Inflammatory macrophage treated with lipopolysaccharide for 1 hour (primary cell): Measurements from ENCODE around the gene CRLF2.
A peak's percentile ranks its signal among the peaks of the same experiment; 100 is the strongest.
"Not testable (repeated sequence)": the region's sequence is repeated elsewhere in the genome, so short reads cannot be mapped to it uniquely, and the experiment has no call there.

Experiments used
- DNase-seq, 2 donors: peaks; one replicate each; pipeline ENCODE4 v3.0.0-alpha.2; 2020 to 2022

The CRLF2 gene

GRCh38 chrX:1165535-1166196, 46.8 kb downstream of the CRLF2 start:
- peak; percentile 85 to 88 for DNase-seq

DNA sequence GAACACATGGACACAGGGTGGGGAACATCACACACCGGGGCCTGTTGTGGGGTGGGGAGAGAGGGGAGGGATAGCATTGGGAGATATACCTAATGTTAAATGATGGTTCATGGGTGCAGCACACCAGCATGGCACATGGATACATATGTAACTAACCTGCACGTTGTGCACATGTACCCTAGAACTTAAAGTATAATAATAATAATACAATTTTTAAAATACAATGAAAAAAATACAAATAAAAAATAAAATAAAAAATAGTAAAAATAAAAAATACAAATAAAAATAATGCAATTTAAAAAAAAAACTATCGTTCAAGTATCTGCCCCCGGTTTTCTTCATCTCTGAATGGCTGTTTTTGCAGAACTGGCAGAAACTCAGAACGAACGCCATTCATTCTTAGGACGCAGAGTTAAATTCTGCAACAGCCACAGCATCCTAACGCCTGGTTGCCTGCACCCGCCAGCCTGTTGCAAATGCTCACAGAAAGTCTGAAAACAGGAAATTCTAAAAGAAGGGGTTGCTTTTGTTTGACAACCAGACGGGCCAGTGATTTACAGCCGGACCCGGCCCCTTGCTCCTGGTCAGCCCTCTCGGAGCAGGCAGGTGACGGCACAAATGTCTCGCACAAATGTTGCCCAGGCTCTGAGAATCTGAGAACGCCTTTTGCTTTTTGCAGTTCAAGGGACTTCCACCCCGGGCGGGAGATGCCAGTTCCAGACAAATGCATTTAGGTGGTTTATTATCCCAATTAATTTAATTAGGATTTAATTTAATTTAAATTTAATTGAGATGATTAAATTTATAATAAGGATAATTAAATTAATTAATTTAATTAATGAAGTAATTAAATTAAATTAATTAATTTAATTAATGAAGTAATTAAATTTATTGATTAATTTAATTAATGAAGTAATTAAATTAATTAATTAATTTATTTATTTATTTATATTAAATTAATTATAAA, 47.8 kb downstream of the CRLF2 start:
- peak; percentile 35 to 40 for DNase-seq

DNA sequence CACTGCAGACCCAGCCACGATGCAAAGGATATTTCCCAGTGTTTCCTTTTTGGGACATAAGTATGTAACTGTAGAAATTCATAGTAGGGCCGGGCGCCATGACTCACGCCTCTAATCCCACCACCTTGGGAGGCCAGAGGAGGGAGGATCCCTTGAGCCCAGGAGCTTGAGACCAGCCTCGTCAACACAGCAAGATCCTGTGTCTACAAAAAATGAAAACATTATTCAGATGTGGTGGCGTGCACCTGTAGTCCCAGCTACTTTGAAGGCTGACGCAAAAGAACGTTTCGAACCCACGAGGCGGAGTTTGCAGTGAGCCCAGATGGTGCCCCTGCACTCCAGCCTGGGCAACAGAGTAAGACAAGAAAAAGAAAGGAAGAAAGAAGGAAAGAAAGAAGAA, 49.2 kb downstream of the CRLF2 start:
- no peak for DNase-seq

- no peak for DNase-seq
Observed at GRCh38 chrX:1162119-1162916, 50.1 kb downstream of the CRLF2 start.

DNA sequence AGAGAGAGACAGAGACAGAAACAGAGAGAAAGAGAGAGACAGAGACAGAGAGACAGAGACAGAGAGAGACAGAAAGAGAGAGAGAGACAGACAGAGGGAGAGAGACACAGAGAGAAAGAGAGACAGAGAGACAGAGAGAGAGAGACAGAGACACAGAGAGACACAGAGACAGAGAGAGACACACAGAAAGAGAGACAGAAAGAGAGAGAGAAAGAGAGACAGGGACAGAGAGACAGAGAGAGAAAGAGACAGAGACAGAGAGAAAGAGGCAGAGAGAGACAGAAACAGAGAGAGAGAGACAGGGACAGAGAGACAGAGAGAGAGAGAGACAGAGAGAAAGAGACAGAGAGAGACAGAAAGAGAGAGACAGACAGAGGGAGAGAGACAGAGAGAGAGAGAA, 52.9 kb downstream of the CRLF2 start:
- DNase-seq = no peak

DNA sequence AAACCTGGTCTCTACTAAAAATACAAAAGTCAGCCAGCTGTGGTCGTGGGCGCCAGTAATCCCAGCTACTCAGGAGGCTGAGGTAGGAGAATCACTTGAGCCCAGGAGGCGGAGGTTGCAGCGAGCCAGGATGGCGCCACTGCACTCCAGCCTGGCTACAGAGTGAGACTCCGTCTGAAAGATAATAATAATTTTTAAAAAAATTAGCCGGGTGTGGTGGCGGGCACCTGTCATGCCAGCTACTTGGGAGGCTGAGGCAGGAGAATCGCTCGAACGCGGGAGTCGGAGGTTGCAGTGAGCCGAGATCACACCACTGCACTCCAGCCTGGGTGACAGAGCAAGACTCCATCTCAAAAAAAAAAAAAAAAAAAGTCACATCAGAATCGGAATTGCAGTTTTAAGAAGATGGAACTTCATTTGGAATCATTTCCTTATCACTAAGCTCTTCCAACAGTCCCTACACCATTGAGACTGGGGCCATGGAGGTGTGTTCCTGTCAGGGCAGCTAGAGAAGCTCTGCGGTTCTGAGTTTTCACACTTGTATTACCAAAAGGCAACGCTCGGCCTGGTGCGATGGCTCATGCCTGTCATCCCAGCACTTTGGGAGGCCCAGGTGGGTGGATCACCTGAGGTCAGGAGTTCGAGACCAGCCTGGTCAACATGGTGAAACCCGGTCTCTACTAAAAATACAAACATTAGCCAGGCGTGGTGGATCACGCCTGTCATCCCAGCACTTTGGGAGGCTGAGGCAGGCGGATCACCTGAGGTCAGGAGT, 55.6 kb downstream of the CRLF2 start:
- not testable (repeated sequence) for DNase-seq

- no peak for DNase-seq
Observed at GRCh38 chrX:1153940-1154339, 58.5 kb downstream of the CRLF2 start.

GRCh38 chrX:1152090-1152489, 60.4 kb downstream of the CRLF2 start:
- DNase-seq = no peak

GRCh38 chrX:1151378-1152077, 60.9 kb downstream of the CRLF2 start:
- DNase-seq = no peak

DNA sequence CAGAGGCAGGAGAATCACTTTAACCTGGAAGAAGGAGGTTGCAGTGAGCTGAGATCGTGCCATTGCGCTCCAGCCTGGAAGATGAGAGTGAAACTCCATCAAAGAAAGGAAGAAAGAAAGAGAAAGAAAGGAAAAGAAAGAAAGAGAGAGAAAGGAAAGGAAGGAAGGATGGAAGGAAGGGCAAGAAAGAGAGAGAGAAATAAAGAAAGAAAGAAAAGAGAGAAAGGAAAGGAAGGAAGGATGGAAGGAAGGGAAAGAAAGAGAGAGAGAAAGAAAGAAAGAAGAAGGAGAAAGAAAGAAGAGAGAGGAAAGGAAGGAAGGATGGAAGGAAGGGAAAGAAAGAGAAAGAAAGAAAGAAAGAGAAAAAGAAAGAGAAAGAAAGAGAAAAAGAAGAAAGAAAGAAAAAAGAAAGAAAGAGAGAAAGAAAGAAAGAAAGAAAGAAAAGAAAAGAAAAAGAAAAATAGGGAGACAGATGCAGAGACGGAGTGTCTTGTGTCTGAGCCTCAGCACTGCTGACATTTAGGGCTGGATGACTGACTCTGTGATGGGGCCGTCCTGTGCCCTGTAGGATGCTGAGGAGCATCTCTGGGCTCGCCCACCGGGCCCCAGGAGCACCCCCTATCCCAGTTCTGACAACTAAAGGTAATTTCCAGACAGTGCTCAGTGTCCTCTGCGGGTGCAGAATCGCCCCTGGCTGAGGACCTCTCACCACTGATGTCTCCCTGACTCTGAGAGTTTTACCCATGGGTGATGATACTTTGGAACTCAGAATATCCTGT, 61.7 kb downstream of the CRLF2 start:
- no peak for DNase-seq

- no peak for DNase-seq
Observed at GRCh38 chrX:1147611-1148515, 64.6 kb downstream of the CRLF2 start.

DNA sequence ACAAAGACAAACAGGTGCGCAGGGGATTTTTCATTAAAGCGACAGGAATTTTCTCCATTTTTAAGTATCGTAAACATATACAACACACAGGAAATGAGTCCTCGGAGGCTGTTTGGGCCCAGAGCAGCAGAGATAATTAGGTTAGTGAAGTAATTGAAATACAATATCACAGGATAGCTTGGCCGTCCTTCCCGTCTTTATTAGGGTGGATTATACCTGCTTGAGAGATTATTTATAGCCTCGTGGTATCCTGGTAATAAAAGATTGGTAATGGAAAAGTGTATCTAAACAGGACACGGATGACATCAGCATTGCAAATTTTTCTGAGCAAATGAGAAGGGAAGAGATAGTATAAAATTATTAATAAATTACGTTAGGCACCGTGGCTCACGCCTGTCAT, 68.2 kb downstream of the CRLF2 start:
- DNase-seq = no peak
